IPS-NIHi11 (cell line): ENCODE data around the gene TUFM.
"Not testable (repeated sequence)": the region's sequence is repeated elsewhere in the genome, so short reads cannot be mapped to it uniquely, and the experiment has no call there.

Experiments used
- DNase-seq: peaks from one replicate; pipeline ENCODE4 v3.0.0; 2012; ENCODE audit warnings: mixed read lengths, low spot score

The TUFM gene

GRCh38 chr16:28838558-28838918 is 7.6 kb downstream of the TUFM start:
- no peak for DNase-seq

GRCh38 chr16:28837672-28838557 is 8.2 kb downstream of the TUFM start:
- no peak for DNase-seq

GRCh38 chr16:28836761-28837064 is 9.4 kb downstream of the TUFM start:
- DNase-seq, result no peak

GRCh38 chr16:28835864-28836760 is 10.0 kb downstream of the TUFM start:
- no peak for DNase-seq

GRCh38 chr16:28834873-28835863 is 11.0 kb downstream of the TUFM start:
- no peak for DNase-seq

GRCh38 chr16:28834349-28834748 is 11.8 kb downstream of the TUFM start:
- no peak for DNase-seq

GRCh38 chr16:28830531-28830930 is 15.6 kb downstream of the TUFM start:
- DNase-seq, result no peak

- DNase-seq, result no peak
Measured at GRCh38 chr16:28829747-28830146, 16.4 kb downstream of the TUFM start.

- DNase-seq, result no peak
Measured at GRCh38 chr16:28826141-28826540, 20.0 kb downstream of the TUFM start.

GRCh38 chr16:28824717-28824973 is 21.5 kb downstream of the TUFM start:
- DNase-seq, result no peak

GRCh38 chr16:28823873-28824716 is 22.1 kb downstream of the TUFM start:
- DNase-seq, result peak; percentile 92

- no peak for DNase-seq
Measured at GRCh38 chr16:28823291-28823872, 22.8 kb downstream of the TUFM start.

GRCh38 chr16:28822520-28823290 is 23.4 kb downstream of the TUFM start, which contains the start of gene ATXN2L:
Gene ATXN2L, plus strand, starts transcription at chr16:28822999. Its CDS starts 261 bp downstream, at chr16:28823260.
- DNase-seq, result peak; percentile 90

- DNase-seq, result no peak
Measured at GRCh38 chr16:28821874-28822519, 24.2 kb downstream of the TUFM start.

- not testable (repeated sequence) for DNase-seq
Measured at GRCh38 chr16:28820546-28820945, 25.6 kb downstream of the TUFM start.

GRCh38 chr16:28820016-28820415 is 26.1 kb downstream of the TUFM start:
- DNase-seq, result no peak

GRCh38 chr16:28807445-28808120 is 38.6 kb downstream of the TUFM start:
- DNase-seq, result not testable (repeated sequence)

GRCh38 chr16:28802235-28803019 is 43.7 kb downstream of the TUFM start:
- not testable (repeated sequence) for DNase-seq
